ENCODE measurements around the gene RITA1.

RITA1 gene

GRCh38 chr12:113194971-113195391 is 9.5 kb downstream of the RITA1 start:
- no peak for TF ChIP-seq CTCF (IDR thresholded peaks at IDR 0.05; ENCODE audit: low read depth, low read length, missing control alignments)
- H3K4me3 ChIP-seq (ENCODE audit: low read depth, low read length) = no peak overlapping the region
- in situ Hi-C loops (cut with HindIII; ENCODE audit: low sequenced_read_pairs) = no loop called here
- DNase-seq (ENCODE audit: low read depth) = peak; percentile 58

GRCh38 chr12:113195598-113195997 is 10.1 kb downstream of the RITA1 start:
- no peak for TF ChIP-seq CTCF (IDR thresholded peaks at IDR 0.05; ENCODE audit: low read depth, low read length, missing control alignments)
- no peak overlapping the region for H3K4me3 ChIP-seq (ENCODE audit: low read depth, low read length)
- in situ Hi-C loops (cut with HindIII; ENCODE audit: low sequenced_read_pairs) = no loop called here
- DNase-seq (ENCODE audit: low read depth) = no peak

GRCh38 chr12:113196582-113196981 is 11.1 kb downstream of the RITA1 start:
- TF ChIP-seq CTCF (IDR thresholded peaks at IDR 0.05; ENCODE audit: low read depth, low read length, missing control alignments) = no peak
- in situ Hi-C loops (cut with HindIII; ENCODE audit: low sequenced_read_pairs) = no loop called here
- H3K4me3 ChIP-seq (ENCODE audit: low read depth, low read length) = no peak overlapping the region
- DNase-seq (ENCODE audit: low read depth) = no peak

- H3K4me3 ChIP-seq (ENCODE audit: low read depth, low read length) = no peak overlapping the region
- in situ Hi-C loops (cut with HindIII; ENCODE audit: low sequenced_read_pairs) = no loop called here
- peak; percentile 70 for TF ChIP-seq CTCF (IDR thresholded peaks at IDR 0.05; ENCODE audit: low read depth, low read length, missing control alignments)
- DNase-seq (ENCODE audit: low read depth) = peak; percentile 59
These were observed 11.5 kb downstream of the RITA1 start for GRCh38 chr12:113196990-113197389.

- no peak overlapping the region for H3K4me3 ChIP-seq (ENCODE audit: low read depth, low read length)
- in situ Hi-C loops (cut with HindIII; ENCODE audit: low sequenced_read_pairs) = no loop called here
- no peak for DNase-seq (ENCODE audit: low read depth)
- TF ChIP-seq CTCF (IDR thresholded peaks at IDR 0.05; ENCODE audit: low read depth, low read length, missing control alignments) = no peak
These were observed 12.1 kb downstream of the RITA1 start for GRCh38 chr12:113197518-113198077.

GRCh38 chr12:113198296-113198695 is 12.8 kb downstream of the RITA1 start:
- in situ Hi-C loops (cut with HindIII; ENCODE audit: low sequenced_read_pairs) = no loop called here
- no peak for TF ChIP-seq CTCF (IDR thresholded peaks at IDR 0.05; ENCODE audit: low read depth, low read length, missing control alignments)
- no peak for DNase-seq (ENCODE audit: low read depth)
- H3K4me3 ChIP-seq (ENCODE audit: low read depth, low read length) = no peak overlapping the region

Measured in astrocyte of the cerebellum (primary cell).